OCI-LY1 (cell line): ENCODE data around the gene BORCS6.

Experiments used
- CTCF ChIP-seq: fragments of 200-600 bp; sonication (generic), shearing (Covaris generic); IDR thresholded peaks from 2 replicates; pipeline ENCODE4 v1.5.1; 2017; ENCODE audit warnings: mild to moderate bottlenecking, antibody characterized with exemption, low read length, moderate library complexity, mixed read lengths
- EZH2 ChIP-seq: fragments of 200-600 bp; sonication (generic), shearing (Covaris generic); IDR thresholded peaks from 2 replicates; pipeline ENCODE4 v1.8.0; 2017; ENCODE audit warnings: borderline replicate concordance, mixed run types, mild to moderate bottlenecking, antibody characterized with exemption, low read length, moderate library complexity, mixed read lengths

- TF ChIP-seq CTCF (no peak), EZH2 (no peak)
Measured at GRCh38 chr17:8167526-8167925, 22.5 kb downstream of the BORCS6 start.
